Measurements from ENCODE around the gene SALL3. TPM values are rescaled to one million over a fixed set of nuclear protein-coding genes. Genes with fewer than 3 reads are reported as not detected.

Gene SALL3
- total and polyA plus RNA-seq, 2 of the 8 experiments (the other 6 are each of a cell fraction or from before 2014, with no cell fraction given) = 10.5 to 46.4 TPM

GRCh38 chr18:78945628-78946027 is 34.0 kb upstream of the SALL3 start:
- Histone ChIP-seq H3K4me3 (ENCODE audit: extremely low read depth in 1 of 4, insufficient read depth in 2 of 4, low read depth in 3 of 4, low read length in 4 of 4) (no peak overlapping the region), H3K27me3 (replicated peaks in 1 of 4; ENCODE audit: control insufficient read depth in 3 of 4, extremely low read depth in 1 of 4, insufficient read depth in 3 of 4, low read length in 3 of 4) (peaks cover 0 to 3% (median 0%) of the 10 kb centered on the region in 4 experiments; a peak in 2 of 7 replicates), H3K9me3 (ENCODE audit: insufficient read depth in 2 of 2, low read depth in 1 of 2, low read length in 1 of 2) (peaks cover 2 to 17% of the 10 kb centered on the region in 2 experiments; a peak in 3 of 4 replicates), H2BK20ac (ENCODE audit: low read length) (no peak overlapping the region), H3K4ac (replicated peaks; ENCODE audit: insufficient read length, low read depth, low read length) (no peak overlapping the region), H3K56ac (replicated peaks; ENCODE audit: insufficient read length, low read depth, low read length) (no peak overlapping the region), H2BK12ac (ENCODE audit: low read depth, low read length) (no peak overlapping the region), H2BK5ac (ENCODE audit: low read depth, low read length) (no peak overlapping the region), H2BK15ac (ENCODE audit: low read length) (no peak overlapping the region), H3K14ac (ENCODE audit: insufficient read length) (no peak overlapping the region), H3K79me2 (ENCODE audit: control insufficient read depth in 1 of 2, insufficient read depth in 2 of 2, low read length in 2 of 2) (no peaks in the 10 kb centered on the region), H4K91ac (replicated peaks; ENCODE audit: insufficient read length, low read length) (no peak overlapping the region), H2AK5ac (ENCODE audit: low read depth, low read length) (no peak overlapping the region), H4K8ac (ENCODE audit: extremely low read depth, insufficient read depth, low read length) (no peak overlapping the region), H3K27ac (ENCODE audit: low read depth, low read length) (no peak overlapping the region), H3K23ac (ENCODE audit: insufficient read length) (no peak overlapping the region), H2BK120ac (replicated peaks; ENCODE audit: low read depth, low read length) (no peak overlapping the region), H3K4me1 (replicated peaks in 1 of 4; ENCODE audit: control insufficient read depth in 3 of 4, insufficient read depth in 4 of 4, low read length in 3 of 4) (peaks cover 0 to 7% (median 4%) of the 10 kb centered on the region in 4 experiments; a peak in 4 of 7 replicates), H3K79me1 (ENCODE audit: low read depth, low read length) (no peaks in the 10 kb centered on the region), H4K20me1 (replicated peaks in 1 of 2; ENCODE audit: control insufficient read depth in 1 of 2, insufficient read depth in 2 of 2, low read length in 2 of 2) (no peaks in the 10 kb centered on the region), H2AFZ (ENCODE audit: low read length) (no peak overlapping the region), H3K4me2 (ENCODE audit: insufficient read depth in 1 of 2, low read depth in 2 of 2, low read length in 2 of 2) (no peak overlapping the region), H4K5ac (ENCODE audit: insufficient read length, low read depth, low read length) (no peak overlapping the region), H3K23me2 (ENCODE audit: low read depth, low read length) (no peaks in the 10 kb centered on the region), H3K36me3 (ENCODE audit: control insufficient read depth in 2 of 4, insufficient read depth in 4 of 4, low read length in 3 of 4) (no peaks in the 10 kb centered on the region), H3K18ac (ENCODE audit: extremely low read depth, low read length) (no peak overlapping the region), H3K9ac (replicated peaks in 1 of 4; ENCODE audit: extremely low read depth in 1 of 4, low read depth in 3 of 4, low read length in 3 of 4) (no peak overlapping the region)
- ChIA-PET CTCF (ENCODE audit: partially characterized antibody) (no interaction called here), POLR2A (ENCODE audit: partially characterized antibody) (interaction anchor here (0.7 to 1.1 kb wide), 2 partner anchors 30 to 84 kb away, joined by 3 read pairs; no protein-coding TSS in a partner anchor)
- 92% methylated on average over 9 of the region's 9 CpGs; no CpG with 5 or more reads in 1 of the 2 experiments for WGBS, 2 experiments (ENCODE audit: extremely low coverage in 1 of 2, insufficient coverage in 1 of 2, insufficient read length in 1 of 2, insufficient replicate concordance in 2 of 2, low coverage in 1 of 2, low lambda C conversion rate in 2 of 2, missing lambda C conversion rate in 1 of 2)
- no peak for FAIRE-seq
- TF ChIP-seq PHF8 (conservative IDR thresholded peaks at IDR 0.05; ENCODE audit: low read depth, low read length) = no peak
- no peak for TF ChIP-seq CBX8 (IDR thresholded peaks at IDR 0.05; ENCODE audit: borderline replicate concordance, low read depth, low read length)
- DNase-seq (ENCODE audit: low read depth in 1 of 2, low spot score in 2 of 2) = no peak

Data from H1 (cell line).